ENCODE data around the gene LRP1B. TPM values are rescaled to one million over a fixed set of nuclear protein-coding genes. Genes with fewer than 3 reads are reported as not detected.

The LRP1B gene
- total RNA-seq, 1 donor from 2014 or later, result 0.08 TPM

GRCh38 chr2:141590620-141591019 is 540.2 kb downstream of the LRP1B start:
- ATAC-seq (ENCODE audit: poor library complexity) (no peak), DNase-seq (no peak)
- intact Hi-C loops (cut with DNase I), result no loop called here

- DNase-seq (no peak), ATAC-seq (ENCODE audit: poor library complexity) (no peak)
- intact Hi-C loops (cut with DNase I), result no loop called here
Observed at GRCh38 chr2:141589314-141589713, 541.5 kb downstream of the LRP1B start.

GRCh38 chr2:141586985-141587384 is 543.8 kb downstream of the LRP1B start:
- no peak for DNase-seq
- intact Hi-C loops (cut with DNase I), result no loop called here
- ATAC-seq (ENCODE audit: poor library complexity), result no peak

- ATAC-seq (ENCODE audit: poor library complexity) (peak; percentile 96), DNase-seq (no peak)
- intact Hi-C loops (cut with DNase I), result no loop called here
Observed at GRCh38 chr2:141582213-141582612, 548.6 kb downstream of the LRP1B start.

- ATAC-seq (ENCODE audit: poor library complexity), result no peak
- no peak for DNase-seq
- intact Hi-C loops (cut with DNase I), result no loop called here
Observed at GRCh38 chr2:141579071-141579470, 551.7 kb downstream of the LRP1B start.

GRCh38 chr2:141570474-141571131 is 560.2 kb downstream of the LRP1B start:
- intact Hi-C loops (cut with DNase I), result no loop called here
- ATAC-seq (ENCODE audit: poor library complexity) (peak; percentile 60), DNase-seq (no peak)

- ATAC-seq (ENCODE audit: poor library complexity), result no peak
- intact Hi-C loops (cut with DNase I), result no loop called here
- DNase-seq, result no peak
Observed at GRCh38 chr2:141569941-141570340, 560.9 kb downstream of the LRP1B start.

GRCh38 chr2:141565597-141565996 is 565.2 kb downstream of the LRP1B start:
- no peak for DNase-seq
- ATAC-seq (ENCODE audit: poor library complexity), result no peak
- intact Hi-C loops (cut with DNase I), result no loop called here

- intact Hi-C loops (cut with DNase I), result no loop called here
- ATAC-seq (ENCODE audit: poor library complexity), result no peak
Observed at GRCh38 chr2:141560723-141561122, 570.1 kb downstream of the LRP1B start.

GRCh38 chr2:141557329-141558095 is 573.3 kb downstream of the LRP1B start:
- ATAC-seq (ENCODE audit: poor library complexity), result no peak
- DNase-seq, result no peak
- intact Hi-C loops (cut with DNase I), result no loop called here

More at GRCh38 chr2:141560723-141561122, 570.1 kb downstream of the LRP1B start:
- DNase-seq, result no peak

GRCh38 chr2:141555876-141556470 is 574.8 kb downstream of the LRP1B start:
- no peak for ATAC-seq (ENCODE audit: poor library complexity)
- no peak for DNase-seq
- intact Hi-C loops (cut with DNase I), result no loop called here

GRCh38 chr2:141554810-141555209 is 576.0 kb downstream of the LRP1B start:
- ATAC-seq (ENCODE audit: poor library complexity) (peak; percentile 78), DNase-seq (no peak)
- intact Hi-C loops (cut with DNase I), result no loop called here

GRCh38 chr2:141534666-141535362 is 596.0 kb downstream of the LRP1B start:
- no peak for ATAC-seq (ENCODE audit: poor library complexity)

GRCh38 chr2:141529659-141530058 is 601.2 kb downstream of the LRP1B start:
- ATAC-seq (ENCODE audit: poor library complexity) (no peak), DNase-seq (no peak)
- intact Hi-C loops (cut with DNase I), result no loop called here

More at GRCh38 chr2:141534666-141535362, 596.0 kb downstream of the LRP1B start:
- intact Hi-C loops (cut with DNase I), result no loop called here
- DNase-seq, result no peak

- no peak for DNase-seq
- ATAC-seq (ENCODE audit: poor library complexity), result no peak
- intact Hi-C loops (cut with DNase I), result no loop called here
Observed at GRCh38 chr2:141528990-141529389, 601.8 kb downstream of the LRP1B start.

GRCh38 chr2:141526760-141527159 is 604.1 kb downstream of the LRP1B start:
- intact Hi-C loops (cut with DNase I), result no loop called here
- no peak for DNase-seq
- no peak for ATAC-seq (ENCODE audit: poor library complexity)

- ATAC-seq (ENCODE audit: poor library complexity), result no peak
- intact Hi-C loops (cut with DNase I), result no loop called here
- DNase-seq, result no peak
Observed at GRCh38 chr2:141524777-141525176, 606.0 kb downstream of the LRP1B start.

GRCh38 chr2:141523199-141523598 is 607.6 kb downstream of the LRP1B start:
- DNase-seq (no peak), ATAC-seq (ENCODE audit: poor library complexity) (no peak)
- intact Hi-C loops (cut with DNase I), result no loop called here

GRCh38 chr2:141522702-141523101 is 608.1 kb downstream of the LRP1B start:
- ATAC-seq (ENCODE audit: poor library complexity) (peak; percentile 36), DNase-seq (no peak)
- intact Hi-C loops (cut with DNase I), result no loop called here
